Measurements from ENCODE around the gene CAMK2A. TPM values are rescaled to one million over a fixed set of nuclear protein-coding genes. Genes with fewer than 3 reads are reported as not detected.
A peak's percentile ranks its signal among the peaks of the same experiment; 100 is the strongest.

CAMK2A gene
- total and polyA plus RNA-seq, 2 of the 4 experiments (the other 2 are of a cell fraction) = 0.18 to 0.19 TPM

DNA sequence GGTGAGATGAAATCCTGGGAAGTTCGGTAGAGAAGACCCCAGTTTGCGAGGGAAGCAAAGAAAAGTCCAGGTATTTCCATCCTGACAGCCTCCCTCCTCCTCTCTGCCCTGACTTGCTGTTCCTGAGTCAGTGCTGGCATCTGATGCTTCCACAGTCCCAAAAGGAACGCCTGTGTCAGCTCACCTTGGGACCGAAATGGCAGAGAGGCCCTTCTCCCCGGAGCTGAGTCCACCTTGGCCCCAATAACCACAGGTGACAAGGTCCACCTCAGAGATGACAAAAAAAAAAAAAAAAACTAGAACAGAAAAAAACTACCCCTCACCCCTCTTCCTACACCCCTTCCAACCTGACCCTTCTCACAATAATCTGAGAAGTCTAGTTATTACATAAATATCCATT lies 68.1 kb downstream of the CAMK2A start:
- Histone ChIP-seq H3K18ac (ENCODE audit: low read depth, low read length) (no peak overlapping the region), H2BK120ac (ENCODE audit: low read depth, low read length) (no peak overlapping the region), H3K23ac (ENCODE audit: low read depth, low read length) (no peak overlapping the region), H3K79me1 (ENCODE audit: low read depth in 1 of 2, low read length in 2 of 2) (no peaks in the 10 kb centered on the region), H3K4me3 (ENCODE audit: insufficient read depth, low read depth, low read length) (no peak overlapping the region), H4K91ac (ENCODE audit: insufficient read depth, low read depth, low read length) (no peak overlapping the region), H3K4ac (ENCODE audit: low read depth, low read length) (no peak overlapping the region), H3K36me3 (ENCODE audit: control insufficient read depth, insufficient read depth, low read length) (no peaks in the 10 kb centered on the region), H3K9ac (ENCODE audit: low read depth, low read length) (no peak overlapping the region), H3K9me1 (ENCODE audit: insufficient read depth, low read length) (no peaks in the 10 kb centered on the region), H3K27ac (ENCODE audit: insufficient read depth, low read length) (no peak overlapping the region), H2AK5ac (ENCODE audit: low read depth, low read length) (0 out of 2 replicates have a peak overlapping the region, but pooled peaks have one; percentile 24), H3K4me1 (ENCODE audit: control insufficient read depth, insufficient read depth, low read length) (0 out of 2 replicates have a peak, but pooled peaks cover 2% of the 10 kb centered on the region), H3K9me3 (ENCODE audit: control insufficient read depth, insufficient read depth, low read length) (no peaks in the 10 kb centered on the region), H3K27me3 (ENCODE audit: control insufficient read depth, insufficient read depth, low read length) (no peaks in the 10 kb centered on the region; the same call in 1 of the 2 replicates), H4K8ac (ENCODE audit: low read depth in 2 of 2, low read length in 2 of 2) (no peak overlapping the region), H2BK20ac (ENCODE audit: low read depth, low read length) (no peak overlapping the region), H2BK5ac (ENCODE audit: low read depth, low read length, poor library complexity, severe bottlenecking) (no peak overlapping the region), H2AFZ (replicated peaks; ENCODE audit: low read length, poor library complexity) (no peak overlapping the region), H3K14ac (replicated peaks; ENCODE audit: low read depth, low read length) (no peak overlapping the region), H4K5ac (ENCODE audit: low read depth, low read length) (no peak overlapping the region), H4K20me1 (ENCODE audit: insufficient read depth, low read length) (no peaks in the 10 kb centered on the region), H2BK15ac (ENCODE audit: low read depth, low read length) (no peak overlapping the region), H2AK9ac (replicated peaks; ENCODE audit: low read depth, low read length, poor library complexity) (no peak overlapping the region), H3K4me2 (ENCODE audit: low read depth, low read length) (no peak overlapping the region), H3K56ac (ENCODE audit: extremely low read depth, insufficient read depth, low read length) (no peak overlapping the region)
- ChIA-PET POLR2A (ENCODE audit: unreplicated experiment) (no interaction called here), CTCF (interaction anchor here (0.6 kb wide), 1 partner anchor 16 kb away, joined by 3 read pairs; no protein-coding TSS in a partner anchor)
- DNase-seq = no peak
- TF ChIP-seq RFX5 (IDR thresholded peaks at IDR 0.05; ENCODE audit: low read depth, low read length) (no peak), CTCF (conservative IDR thresholded peaks at IDR 0.05; ENCODE audit: low read depth, low read length) (no peak), MAZ (IDR thresholded peaks at IDR 0.05; ENCODE audit: borderline replicate concordance, low read depth, low read length) (no peak), CEBPB (IDR thresholded peaks at IDR 0.05; ENCODE audit: low read depth, low read length) (no peak), MAFK (IDR thresholded peaks at IDR 0.05; ENCODE audit: low read depth, low read length) (no peak), BHLHE40 (IDR thresholded peaks at IDR 0.05; ENCODE audit: low read depth, low read length) (no peak), SMC3 (IDR thresholded peaks at IDR 0.05; ENCODE audit: low read depth, low read length) (no peak), FOS (IDR thresholded peaks at IDR 0.05; ENCODE audit: low read depth, low read length) (no peak), NFE2L2 (IDR thresholded peaks at IDR 0.05; ENCODE audit: low read depth, low read length) (no peak), CHD1 (IDR thresholded peaks at IDR 0.05; ENCODE audit: low read depth, low read length) (no peak)
- TF ChIP-seq, protein P1, sequence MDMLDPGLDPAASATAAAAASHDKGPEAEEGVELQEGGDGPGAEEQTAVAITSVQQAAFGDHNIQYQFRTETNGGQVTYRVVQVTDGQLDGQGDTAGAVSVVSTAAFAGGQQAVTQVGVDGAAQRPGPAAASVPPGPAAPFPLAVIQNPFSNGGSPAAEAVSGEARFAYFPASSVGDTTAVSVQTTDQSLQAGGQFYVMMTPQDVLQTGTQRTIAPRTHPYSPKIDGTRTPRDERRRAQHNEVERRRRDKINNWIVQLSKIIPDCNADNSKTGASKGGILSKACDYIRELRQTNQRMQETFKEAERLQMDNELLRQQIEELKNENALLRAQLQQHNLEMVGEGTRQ (IDR thresholded peaks at IDR 0.05; ENCODE audit: low read depth, low read length) = no peak
- TF ChIP-seq, protein P2, sequence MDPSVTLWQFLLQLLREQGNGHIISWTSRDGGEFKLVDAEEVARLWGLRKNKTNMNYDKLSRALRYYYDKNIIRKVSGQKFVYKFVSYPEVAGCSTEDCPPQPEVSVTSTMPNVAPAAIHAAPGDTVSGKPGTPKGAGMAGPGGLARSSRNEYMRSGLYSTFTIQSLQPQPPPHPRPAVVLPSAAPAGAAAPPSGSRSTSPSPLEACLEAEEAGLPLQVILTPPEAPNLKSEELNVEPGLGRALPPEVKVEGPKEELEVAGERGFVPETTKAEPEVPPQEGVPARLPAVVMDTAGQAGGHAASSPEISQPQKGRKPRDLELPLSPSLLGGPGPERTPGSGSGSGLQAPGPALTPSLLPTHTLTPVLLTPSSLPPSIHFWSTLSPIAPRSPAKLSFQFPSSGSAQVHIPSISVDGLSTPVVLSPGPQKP (IDR thresholded peaks at IDR 0.05; ENCODE audit: borderline replicate concordance, low read depth, low read length) = no peak
- ATAC-seq (ENCODE audit: low read depth) = no peak
- BruUV-seq (replicated peaks) = no TSS peak
- dilution Hi-C loops (cut with HindIII; ENCODE audit: low sequenced_read_pairs, unreplicated experiment) = no loop called here
- WGBS, 2 experiments (ENCODE audit: extremely low coverage in 2 of 2, insufficient read length in 1 of 2) = no CpG with 5 or more reads among the region's 5 CpGs
- in situ Hi-C loops (cut with MboI; ENCODE audit: low sequenced_read_pairs) = loop anchor here (25.0 kb wide), 1 partner anchor 584 kb away; no protein-coding TSS in a partner anchor
- intact Hi-C loops (cut with micrococcal nuclease) = no loop called here

Measured in IMR-90 (cell line).